Measurements from ENCODE around the gene RFESD. TPM values are rescaled to one million over a fixed set of nuclear protein-coding genes. Genes with fewer than 3 reads are reported as not detected.
A peak's percentile ranks its signal among the peaks of the same experiment; 100 is the strongest.

RFESD gene
- total and polyA plus RNA-seq, 7 experiments from 2014 or later, result 2.2 to 21.2 (median 8.8) TPM

- no peak overlapping the region for H3K4me3 ChIP-seq (ENCODE audit: low read length)
- H3K9me3 ChIP-seq (ENCODE audit: control insufficient read depth in 2 of 3, low read length in 3 of 3), result no peaks in the 10 kb centered on the region
- intact Hi-C loops (cut with micrococcal nuclease), result no loop called here
- peaks cover 0 to 8% (median 6%) of the 10 kb centered on the region in 7 donors for H3K4me1 Mint-ChIP-seq
- DNase-seq (no peak), ATAC-seq (no peak)
- peaks cover 0 to 13% (median 0%) of the 10 kb centered on the region in 5 donors for H3K27me3 Mint-ChIP-seq
- H3K4me1 ChIP-seq (ENCODE audit: control insufficient read depth in 2 of 2, insufficient read depth in 2 of 2, low read length in 2 of 2), result peaks cover 0 to 5% of the 10 kb centered on the region in 2 donors
- H3K36me3 ChIP-seq (ENCODE audit: control insufficient read depth in 2 of 3, insufficient read depth in 3 of 3, low read length in 3 of 3), result no peaks in the 10 kb centered on the region
- H3K27ac ChIP-seq (ENCODE audit: low read depth, low read length), result no peak overlapping the region
- H3K27me3 ChIP-seq (ENCODE audit: control insufficient read depth in 2 of 2, insufficient read depth in 2 of 2, low read length in 2 of 2), result no peaks in the 10 kb centered on the region
- ChIA-PET POLR2A (no interaction called here), CTCF (interaction anchor here (0.6 kb wide), 1 partner anchor 138 kb away, joined by 3 read pairs; no protein-coding TSS in a partner anchor)
- no peaks in the 10 kb centered on the region for H3K9me3 Mint-ChIP-seq
- H3K27ac Mint-ChIP-seq, result no peak overlapping the region
- no peak overlapping the region for H3K4me3 Mint-ChIP-seq
- peaks cover 0 to 4% (median 0%) of the 10 kb centered on the region in 5 donors for H3K36me3 Mint-ChIP-seq
Measured at GRCh38 chr5:95668216-95668615, 21.6 kb downstream of the RFESD start.

GRCh38 chr5:95668728-95669127 is 22.2 kb downstream of the RFESD start:
- H3K27ac ChIP-seq (ENCODE audit: low read depth, low read length), result no peak overlapping the region
- intact Hi-C loops (cut with micrococcal nuclease), result no loop called here
- H3K27ac Mint-ChIP-seq, result no peak overlapping the region
- ATAC-seq, result no peak
- no peaks in the 10 kb centered on the region for H3K36me3 ChIP-seq (ENCODE audit: control insufficient read depth in 2 of 3, insufficient read depth in 3 of 3, low read length in 3 of 3)
- H3K9me3 Mint-ChIP-seq, result no peaks in the 10 kb centered on the region
- CTCF ChIA-PET, result interaction anchor here (0.6 kb wide), 1 partner anchor 137 kb away, joined by 3 read pairs; no protein-coding TSS in a partner anchor
- POLR2A ChIA-PET, result no interaction called here
- DNase-seq, result no peak
- no peaks in the 10 kb centered on the region for H3K9me3 ChIP-seq (ENCODE audit: control insufficient read depth in 2 of 3, low read length in 3 of 3)
- H3K4me3 Mint-ChIP-seq, result no peak overlapping the region
- peaks cover 0 to 4% (median 0%) of the 10 kb centered on the region in 5 donors for H3K36me3 Mint-ChIP-seq
- peaks cover 0 to 8% (median 6%) of the 10 kb centered on the region in 7 donors for H3K4me1 Mint-ChIP-seq
- H3K27me3 ChIP-seq (ENCODE audit: control insufficient read depth in 2 of 2, insufficient read depth in 2 of 2, low read length in 2 of 2), result no peaks in the 10 kb centered on the region
- H3K4me1 ChIP-seq (ENCODE audit: control insufficient read depth in 2 of 2, insufficient read depth in 2 of 2, low read length in 2 of 2), result peaks cover 0 to 5% of the 10 kb centered on the region in 2 donors
- H3K27me3 Mint-ChIP-seq, result peaks cover 0 to 18% (median 0%) of the 10 kb centered on the region in 5 donors
- H3K4me3 ChIP-seq (ENCODE audit: low read length), result no peak overlapping the region

- intact Hi-C loops (cut with micrococcal nuclease), result no loop called here
- DNase-seq (no peak), ATAC-seq (no peak)
- Mint-ChIP-seq H3K27ac (no peak overlapping the region), H3K4me3 (no peak overlapping the region), H3K36me3 (peaks cover 0 to 4% (median 0%) of the 10 kb centered on the region in 5 donors), H3K4me1 (peaks cover 0 to 4% (median 0%) of the 10 kb centered on the region in 7 donors), H3K9me3 (no peaks in the 10 kb centered on the region), H3K27me3 (peaks cover 0 to 22% (median 0%) of the 10 kb centered on the region in 5 donors)
- CTCF ChIA-PET, result interaction anchor here (1.1 to 1.2 kb wide), 2 partner anchors 97 to 178 kb away, joined by 3 read pairs; no protein-coding TSS in a partner anchor
- POLR2A ChIA-PET, result no interaction called here
- no peak overlapping the region for H3K27ac ChIP-seq (ENCODE audit: low read depth, low read length)
- no peak overlapping the region for H3K4me3 ChIP-seq (ENCODE audit: low read length)
- no peaks in the 10 kb centered on the region for H3K4me1 ChIP-seq (ENCODE audit: control insufficient read depth in 2 of 2, insufficient read depth in 2 of 2, low read length in 2 of 2)
- H3K27me3 ChIP-seq (ENCODE audit: control insufficient read depth in 2 of 2, insufficient read depth in 2 of 2, low read length in 2 of 2), result no peaks in the 10 kb centered on the region
- no peaks in the 10 kb centered on the region for H3K9me3 ChIP-seq (ENCODE audit: control insufficient read depth in 2 of 3, low read length in 3 of 3)
- H3K36me3 ChIP-seq (ENCODE audit: control insufficient read depth in 2 of 3, insufficient read depth in 3 of 3, low read length in 3 of 3), result no peaks in the 10 kb centered on the region
Measured at GRCh38 chr5:95669540-95669939, 23.0 kb downstream of the RFESD start.

- DNase-seq, result no peak
- Histone ChIP-seq H3K36me3 (ENCODE audit: control insufficient read depth in 2 of 3, insufficient read depth in 3 of 3, low read length in 3 of 3) (no peaks in the 10 kb centered on the region), H3K27me3 (ENCODE audit: control insufficient read depth in 2 of 2, insufficient read depth in 2 of 2, low read length in 2 of 2) (no peaks in the 10 kb centered on the region), H3K4me1 (ENCODE audit: control insufficient read depth in 2 of 2, insufficient read depth in 2 of 2, low read length in 2 of 2) (no peaks in the 10 kb centered on the region), H3K27ac (ENCODE audit: low read depth, low read length) (no peak overlapping the region), H3K9me3 (ENCODE audit: control insufficient read depth in 2 of 3, low read length in 3 of 3) (no peaks in the 10 kb centered on the region), H3K4me3 (ENCODE audit: low read length) (no peak overlapping the region)
- no peak overlapping the region for H3K27ac Mint-ChIP-seq
- peaks cover 0 to 22% (median 0%) of the 10 kb centered on the region in 5 donors for H3K27me3 Mint-ChIP-seq
- H3K4me1 Mint-ChIP-seq, result peaks cover 0 to 4% (median 0%) of the 10 kb centered on the region in 7 donors
- H3K9me3 Mint-ChIP-seq, result no peaks in the 10 kb centered on the region
- no peak overlapping the region for H3K4me3 Mint-ChIP-seq
- intact Hi-C loops (cut with micrococcal nuclease), result no loop called here
- POLR2A ChIA-PET, result no interaction called here
- H3K36me3 Mint-ChIP-seq, result peaks cover 0 to 4% (median 0%) of the 10 kb centered on the region in 5 donors
- ATAC-seq, result no peak
- CTCF ChIA-PET, result interaction anchor here (0.5 to 1.2 kb wide), 3 partner anchors 26 to 178 kb away, joined by 3 read pairs; no protein-coding TSS in a partner anchor
Measured at GRCh38 chr5:95669985-95670384, 23.4 kb downstream of the RFESD start.

GRCh38 chr5:95670568-95670967 is 24.0 kb downstream of the RFESD start:
- ChIA-PET POLR2A (no interaction called here), CTCF (interaction anchor here (0.5 to 1.2 kb wide), 3 partner anchors 26 to 177 kb away, joined by 3 read pairs; no protein-coding TSS in a partner anchor)

GRCh38 chr5:95671826-95672225 is 25.2 kb downstream of the RFESD start:
- H3K27me3 ChIP-seq (ENCODE audit: control insufficient read depth in 2 of 2, insufficient read depth in 2 of 2, low read length in 2 of 2), result no peaks in the 10 kb centered on the region
- POLR2A ChIA-PET, result no interaction called here
- H3K4me1 Mint-ChIP-seq, result peaks cover 0 to 3% (median 0%) of the 10 kb centered on the region in 7 donors
- no peak overlapping the region for H3K27ac Mint-ChIP-seq
- no peak overlapping the region for H3K4me3 Mint-ChIP-seq
- H3K9me3 Mint-ChIP-seq, result no peaks in the 10 kb centered on the region
- DNase-seq (no peak), ATAC-seq (no peak)
- CTCF ChIA-PET, result interaction anchor here (0.6 kb wide), 3 partner anchors 175 to 928 kb away, joined by 3 to 5 read pairs (median 3); no protein-coding TSS in a partner anchor
- no peaks in the 10 kb centered on the region for H3K4me1 ChIP-seq (ENCODE audit: control insufficient read depth in 2 of 2, insufficient read depth in 2 of 2, low read length in 2 of 2)
- no peak overlapping the region for H3K27ac ChIP-seq (ENCODE audit: low read depth, low read length)
- peaks cover 0 to 31% (median 0%) of the 10 kb centered on the region in 5 donors for H3K27me3 Mint-ChIP-seq
- H3K36me3 Mint-ChIP-seq, result peaks cover 0 to 4% (median 0%) of the 10 kb centered on the region in 5 donors
- no peaks in the 10 kb centered on the region for H3K9me3 ChIP-seq (ENCODE audit: control insufficient read depth in 2 of 3, low read length in 3 of 3)
- intact Hi-C loops (cut with micrococcal nuclease), result no loop called here
- no peak overlapping the region for H3K4me3 ChIP-seq (ENCODE audit: low read length)
- no peaks in the 10 kb centered on the region for H3K36me3 ChIP-seq (ENCODE audit: control insufficient read depth in 2 of 3, insufficient read depth in 3 of 3, low read length in 3 of 3)

More at GRCh38 chr5:95670568-95670967, 24.0 kb downstream of the RFESD start:
- H3K9me3 Mint-ChIP-seq, result no peaks in the 10 kb centered on the region
- H3K27ac Mint-ChIP-seq, result peak overlapping the region in 1 of 9 donors; percentile 10
- H3K36me3 Mint-ChIP-seq, result peaks cover 0 to 4% (median 0%) of the 10 kb centered on the region in 5 donors
- Histone ChIP-seq H3K27ac (ENCODE audit: low read depth, low read length) (no peak overlapping the region), H3K36me3 (ENCODE audit: control insufficient read depth in 2 of 3, insufficient read depth in 3 of 3, low read length in 3 of 3) (no peaks in the 10 kb centered on the region), H3K9me3 (ENCODE audit: control insufficient read depth in 2 of 3, low read length in 3 of 3) (no peaks in the 10 kb centered on the region), H3K4me3 (ENCODE audit: low read length) (no peak overlapping the region), H3K27me3 (ENCODE audit: control insufficient read depth in 2 of 2, insufficient read depth in 2 of 2, low read length in 2 of 2) (no peaks in the 10 kb centered on the region), H3K4me1 (ENCODE audit: control insufficient read depth in 2 of 2, insufficient read depth in 2 of 2, low read length in 2 of 2) (no peaks in the 10 kb centered on the region)
- peaks cover 0 to 25% (median 0%) of the 10 kb centered on the region in 5 donors for H3K27me3 Mint-ChIP-seq
- intact Hi-C loops (cut with micrococcal nuclease), result no loop called here
- DNase-seq (no peak), ATAC-seq (no peak)
- peaks cover 0 to 3% (median 0%) of the 10 kb centered on the region in 7 donors for H3K4me1 Mint-ChIP-seq
- no peak overlapping the region for H3K4me3 Mint-ChIP-seq

GRCh38 chr5:95672641-95673040 is 26.1 kb downstream of the RFESD start:
- Mint-ChIP-seq H3K9me3 (no peaks in the 10 kb centered on the region), H3K27ac (no peak overlapping the region), H3K4me1 (peaks cover 0 to 3% (median 0%) of the 10 kb centered on the region in 7 donors), H3K4me3 (no peak overlapping the region), H3K36me3 (peaks cover 0 to 4% (median 0%) of the 10 kb centered on the region in 5 donors), H3K27me3 (peaks cover 0 to 34% (median 0%) of the 10 kb centered on the region in 5 donors)
- intact Hi-C loops (cut with micrococcal nuclease), result no loop called here
- POLR2A ChIA-PET, result no interaction called here
- CTCF ChIA-PET, result interaction anchor here (1.7 kb wide), 1 partner anchor 8 kb away, joined by 7 read pairs; no protein-coding TSS in a partner anchor
- no peak overlapping the region for H3K4me3 ChIP-seq (ENCODE audit: low read length)
- ATAC-seq (no peak), DNase-seq (no peak)
- no peaks in the 10 kb centered on the region for H3K4me1 ChIP-seq (ENCODE audit: control insufficient read depth in 2 of 2, insufficient read depth in 2 of 2, low read length in 2 of 2)
- no peaks in the 10 kb centered on the region for H3K9me3 ChIP-seq (ENCODE audit: control insufficient read depth in 2 of 3, low read length in 3 of 3)
- no peaks in the 10 kb centered on the region for H3K36me3 ChIP-seq (ENCODE audit: control insufficient read depth in 2 of 3, insufficient read depth in 3 of 3, low read length in 3 of 3)
- no peaks in the 10 kb centered on the region for H3K27me3 ChIP-seq (ENCODE audit: control insufficient read depth in 2 of 2, insufficient read depth in 2 of 2, low read length in 2 of 2)
- H3K27ac ChIP-seq (ENCODE audit: low read depth, low read length), result no peak overlapping the region

Data from naive thymus-derived CD4-positive, alpha-beta T cell (primary cell).